DND-41 (cell line): ENCODE results near the gene TPI1.

Source experiments
- ATAC-seq: fragments of 200-7000 bp; cut with Tn5 transposase; 3 replicates; pipeline ENCODE4 v1.9.1; 2021; ENCODE audit warnings: low read depth; ENCODE audit not compliant: insufficient read depth
- DNase-seq: peaks from one replicate; pipeline ENCODE4 v3.0.0-alpha.2; 2020
- H2AFZ ChIP-seq: 2 replicates; pipeline ENCODE4 v1.6.0; 2012; ENCODE audit warnings: low read depth, low read length
- H3K27ac ChIP-seq: 2 replicates; pipeline ENCODE4 v1.5.1; 2012; ENCODE audit warnings: low read length, inconsistent platforms
- H3K27me3 ChIP-seq: fragments of 200-600 bp; sonication (generic); 2 replicates; pipeline ENCODE4 v1.6.0; 2012; ENCODE audit warnings: low read length, mild to moderate bottlenecking, inconsistent platforms; ENCODE audit not compliant: insufficient read depth, poor library complexity
- H3K36me3 ChIP-seq: 2 replicates; pipeline ENCODE4 v1.5.1; 2012; ENCODE audit warnings: low read length, inconsistent platforms; ENCODE audit not compliant: insufficient read depth
- H3K4me1 ChIP-seq: 2 replicates; pipeline ENCODE4 v1.5.1; 2012; ENCODE audit warnings: mild to moderate bottlenecking, low read length; ENCODE audit not compliant: insufficient read depth
- H3K4me2 ChIP-seq: 2 replicates; pipeline ENCODE4 v1.6.0; 2012; ENCODE audit warnings: mild to moderate bottlenecking, moderate library complexity, low read length, inconsistent platforms; ENCODE audit not compliant: insufficient read depth
- H3K4me3 ChIP-seq, 2 experiments: fragments of 200-600 bp in 1 of 2; shearing (Covaris generic) in 1 of 2; 2 replicates each; pipeline ENCODE4 v1.5.1; 2012 to 2016; ENCODE audit warnings: inconsistent platforms in 2 of 2, low read length in 2 of 2, mild to moderate bottlenecking in 2 of 2, low read depth in 1 of 2, moderate library complexity in 1 of 2
- H3K79me2 ChIP-seq: 2 replicates; pipeline ENCODE4 v1.6.0; 2012; ENCODE audit warnings: low read length, inconsistent platforms; ENCODE audit not compliant: insufficient read depth
- H3K9ac ChIP-seq: 2 replicates; pipeline ENCODE4 v1.6.0; 2012; ENCODE audit warnings: low read depth, mild to moderate bottlenecking, inconsistent platforms, low read length, moderate library complexity
- H3K9me3 ChIP-seq: 2 replicates; pipeline ENCODE4 v1.5.1; 2012; ENCODE audit warnings: low read length, moderate library complexity, mild to moderate bottlenecking, inconsistent platforms; ENCODE audit not compliant: insufficient read depth, severe bottlenecking
- H4K20me1 ChIP-seq: 2 replicates; pipeline ENCODE4 v1.6.0; 2012; ENCODE audit warnings: low read length; ENCODE audit not compliant: insufficient read depth
- EZH2 ChIP-seq: IDR thresholded peaks from 3 replicates; pipeline ENCODE4 v1.6.1; 2012; ENCODE audit warnings: borderline replicate concordance, low read depth, mild to moderate bottlenecking, moderate library complexity, low read length, inconsistent platforms; ENCODE audit not compliant: severe bottlenecking
- TF ChIP-seq, protein P1 (sequence below): IDR thresholded peaks from 2 replicates; pipeline ENCODE4 v1.5.1; 2012; ENCODE audit warnings: borderline replicate concordance, low read length, moderate library complexity, mild to moderate bottlenecking; ENCODE audit not compliant: poor library complexity, severe bottlenecking; ENCODE audit errors: extremely low read depth

Gene TPI1

DNA sequence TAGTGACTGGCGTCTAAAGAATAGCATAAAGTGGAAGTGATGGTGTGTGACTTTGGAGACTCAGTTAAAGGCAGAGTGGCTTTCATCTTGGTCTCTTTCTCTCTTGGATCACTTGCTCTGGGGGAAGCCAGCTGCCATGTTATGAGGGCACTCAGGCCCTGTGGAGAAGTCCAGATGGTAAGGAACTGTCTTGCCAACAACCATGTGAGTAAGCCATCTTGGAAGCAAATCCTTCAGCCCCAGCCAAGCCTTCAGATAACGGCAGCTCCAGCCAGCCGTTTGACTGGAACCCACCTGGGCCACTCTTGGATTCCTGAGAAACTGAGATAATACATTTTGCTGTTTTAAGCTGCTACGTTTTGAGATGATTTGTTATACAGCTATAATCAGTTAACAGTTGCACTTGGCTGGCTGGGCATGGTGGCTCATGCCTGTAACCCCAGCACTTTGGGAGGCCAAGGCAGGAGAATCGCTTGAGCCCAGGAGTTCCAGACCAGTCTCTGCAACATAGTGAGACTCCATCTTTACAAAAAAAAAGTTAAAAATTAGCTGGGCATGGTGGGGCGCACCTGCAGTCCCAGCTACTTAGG lies 29.6 kb downstream of the TPI1 start:
- no peaks in the 10 kb centered on the region for H3K27me3 ChIP-seq
- H4K20me1 ChIP-seq: no peaks in the 10 kb centered on the region
- no peaks in the 10 kb centered on the region for H3K79me2 ChIP-seq
- no peak overlapping the region for H3K27ac ChIP-seq
- TF ChIP-seq EZH2: no peak
- TF ChIP-seq, protein P1, sequence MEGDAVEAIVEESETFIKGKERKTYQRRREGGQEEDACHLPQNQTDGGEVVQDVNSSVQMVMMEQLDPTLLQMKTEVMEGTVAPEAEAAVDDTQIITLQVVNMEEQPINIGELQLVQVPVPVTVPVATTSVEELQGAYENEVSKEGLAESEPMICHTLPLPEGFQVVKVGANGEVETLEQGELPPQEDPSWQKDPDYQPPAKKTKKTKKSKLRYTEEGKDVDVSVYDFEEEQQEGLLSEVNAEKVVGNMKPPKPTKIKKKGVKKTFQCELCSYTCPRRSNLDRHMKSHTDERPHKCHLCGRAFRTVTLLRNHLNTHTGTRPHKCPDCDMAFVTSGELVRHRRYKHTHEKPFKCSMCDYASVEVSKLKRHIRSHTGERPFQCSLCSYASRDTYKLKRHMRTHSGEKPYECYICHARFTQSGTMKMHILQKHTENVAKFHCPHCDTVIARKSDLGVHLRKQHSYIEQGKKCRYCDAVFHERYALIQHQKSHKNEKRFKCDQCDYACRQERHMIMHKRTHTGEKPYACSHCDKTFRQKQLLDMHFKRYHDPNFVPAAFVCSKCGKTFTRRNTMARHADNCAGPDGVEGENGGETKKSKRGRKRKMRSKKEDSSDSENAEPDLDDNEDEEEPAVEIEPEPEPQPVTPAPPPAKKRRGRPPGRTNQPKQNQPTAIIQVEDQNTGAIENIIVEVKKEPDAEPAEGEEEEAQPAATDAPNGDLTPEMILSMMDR: no peak
- no peaks in the 10 kb centered on the region for H3K9me3 ChIP-seq
- ATAC-seq (no peak), DNase-seq (no peak)
- H3K4me1 ChIP-seq: peaks cover 8% of the 10 kb centered on the region
- H3K4me2 ChIP-seq: no peak overlapping the region
- no peaks in the 10 kb centered on the region for H3K36me3 ChIP-seq
- H3K9ac ChIP-seq: no peak overlapping the region
- H2AFZ ChIP-seq: no peak overlapping the region
- H3K4me3 ChIP-seq: no peak overlapping the region

DNA sequence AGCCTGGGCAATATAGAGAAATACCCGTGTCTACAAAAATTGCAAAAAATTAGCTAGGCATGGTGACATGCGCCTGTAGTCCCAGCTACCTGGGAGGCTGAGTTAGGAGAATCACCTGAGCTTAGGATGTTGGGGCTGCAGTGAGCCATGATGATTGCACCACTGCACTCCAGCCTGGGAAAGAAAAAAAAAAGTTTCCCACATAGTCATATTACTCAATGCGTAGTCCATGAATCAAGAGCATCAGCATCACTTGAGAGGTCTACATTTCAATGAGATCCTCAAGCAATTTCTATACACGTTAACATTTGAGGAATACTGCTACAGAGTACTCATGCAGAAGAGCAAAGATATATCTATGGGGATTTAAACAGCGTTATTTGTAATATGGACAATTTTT lies 32.1 kb downstream of the TPI1 start:
- Histone ChIP-seq H3K27ac (no peak overlapping the region), H3K4me2 (no peak overlapping the region), H3K79me2 (no peaks in the 10 kb centered on the region), H3K36me3 (no peaks in the 10 kb centered on the region), H3K9ac (no peak overlapping the region), H3K9me3 (no peaks in the 10 kb centered on the region), H4K20me1 (no peaks in the 10 kb centered on the region), H3K4me1 (peaks cover 8% of the 10 kb centered on the region), H3K27me3 (no peaks in the 10 kb centered on the region), H2AFZ (no peak overlapping the region), H3K4me3 (no peak overlapping the region)
- ATAC-seq: no peak
- TF ChIP-seq EZH2: no peak
- TF ChIP-seq, protein P1: no peak
- DNase-seq: no peak

- peaks cover 12% of the 10 kb centered on the region for H3K4me1 ChIP-seq
- no peaks in the 10 kb centered on the region for H3K9me3 ChIP-seq
- no peaks in the 10 kb centered on the region for H3K79me2 ChIP-seq
- DNase-seq (no peak), ATAC-seq (no peak)
- no peak overlapping the region for H3K4me2 ChIP-seq
- no peak for TF ChIP-seq EZH2
- TF ChIP-seq, protein P1: no peak
- no peaks in the 10 kb centered on the region for H3K36me3 ChIP-seq
- no peak overlapping the region for H3K27ac ChIP-seq
- H4K20me1 ChIP-seq: no peaks in the 10 kb centered on the region
- H3K27me3 ChIP-seq: no peaks in the 10 kb centered on the region
- no peak overlapping the region for H3K4me3 ChIP-seq
- H2AFZ ChIP-seq: no peak overlapping the region
- H3K9ac ChIP-seq: no peak overlapping the region
These were observed 32.6 kb downstream of the TPI1 start for GRCh38 chr12:6899837-6900519.
